Liver (tissue), 9 donors: ENCODE measurements around the gene ZWINT. TPM values are rescaled to one million over a fixed set of nuclear protein-coding genes. Genes with fewer than 3 reads are reported as not detected.

ENCODE experiments used
- DNase-seq: peaks from one replicate; pipeline ENCODE4 v3.0.0-alpha.2; 2017; ENCODE audit warnings: low spot score
- H3K27ac ChIP-seq, 2 donors: one replicate each; pipeline ENCODE4 v1.7.0; 2013; ENCODE audit warnings: inconsistent platforms in 2 of 2, low read length in 2 of 2, control low read depth in 1 of 2, low read depth in 1 of 2, mild to moderate bottlenecking in 1 of 2
- H3K27me3 ChIP-seq, 4 donors: one replicate each; pipeline versions ENCODE4 v1.6.1 to v1.7.0; 2013; ENCODE audit warnings: low read length in 3 of 4, inconsistent platforms in 1 of 4, mild to moderate bottlenecking in 1 of 4, moderate library complexity in 1 of 4; ENCODE audit not compliant: control insufficient read depth in 4 of 4, insufficient read depth in 4 of 4
- H3K36me3 ChIP-seq, 4 donors: one replicate each; pipeline versions ENCODE4 v1.6.1 to v1.7.0; 2013; ENCODE audit warnings: low read length in 3 of 4, mild to moderate bottlenecking in 3 of 4, low read depth in 1 of 4, moderate library complexity in 1 of 4; ENCODE audit not compliant: control insufficient read depth in 4 of 4, insufficient read depth in 3 of 4
- H3K4me1 ChIP-seq, 4 donors: one replicate each; pipeline versions ENCODE4 v1.6.1 to v1.7.0; 2013; ENCODE audit warnings: low read length in 3 of 4, mild to moderate bottlenecking in 3 of 4, moderate library complexity in 1 of 4; ENCODE audit not compliant: control insufficient read depth in 4 of 4, insufficient read depth in 4 of 4
- H3K4me3 ChIP-seq, 3 donors: one replicate each; pipeline versions ENCODE4 v1.6.1 to v1.7.0; 2013; ENCODE audit warnings: low read length in 3 of 3, control low read depth in 1 of 3, low read depth in 1 of 3, mild to moderate bottlenecking in 1 of 3
- H3K9ac ChIP-seq, 2 donors: one replicate each; pipeline ENCODE4 v1.7.0; 2013; ENCODE audit warnings: low read length in 2 of 2, mild to moderate bottlenecking in 2 of 2, moderate library complexity in 2 of 2, control low read depth in 1 of 2, low read depth in 1 of 2
- H3K9me3 ChIP-seq, 4 donors: one replicate each; pipeline versions ENCODE4 v1.6.1 to v1.7.0; 2013; ENCODE audit warnings: low read length in 3 of 4; ENCODE audit not compliant: control insufficient read depth in 4 of 4
- CTCF ChIP-seq: fragments of 150-350 bp; IDR thresholded peaks from 2 replicates; pipeline ENCODE4 v1.5.1; 2017; ENCODE audit warnings: improper control_type of control experiment, low read depth, low read length; ENCODE audit not compliant: missing input control
- EGR1 ChIP-seq, 2 donors: IDR thresholded peaks; 2 replicates each; pipeline ENCODE4 v1.6.1; 2016 to 2018; ENCODE audit warnings: antibody characterized with exemption in 2 of 2, low read depth in 2 of 2
- FOXA1 ChIP-seq: IDR thresholded peaks from 2 replicates; pipeline ENCODE4 v1.6.1; 2016; ENCODE audit warnings: antibody characterized with exemption
- FOXA2 ChIP-seq: IDR thresholded peaks from 2 replicates; pipeline ENCODE4 v1.6.1; 2016; ENCODE audit warnings: antibody characterized with exemption
- GABPA ChIP-seq, 2 donors: IDR thresholded peaks in 1 of 2; conservative IDR thresholded peaks in 1 of 2; 2 replicates each; pipeline ENCODE4 v1.6.1; 2016; ENCODE audit warnings: antibody characterized with exemption in 2 of 2, mild to moderate bottlenecking in 1 of 2, moderate library complexity in 1 of 2
- HNF4A ChIP-seq, 2 donors: conservative IDR thresholded peaks; 2 replicates each; pipeline ENCODE4 v1.6.1; 2016; ENCODE audit warnings: antibody characterized with exemption in 2 of 2, mild to moderate bottlenecking in 2 of 2
- HNF4G ChIP-seq: IDR thresholded peaks from 2 replicates; pipeline ENCODE4 v1.6.1; 2016; ENCODE audit warnings: antibody characterized with exemption
- JUND ChIP-seq, 2 donors: IDR thresholded peaks; 2 replicates each; pipeline ENCODE4 v1.6.1; 2016; ENCODE audit warnings: antibody characterized with exemption in 2 of 2
- RAD21 ChIP-seq, 2 donors: IDR thresholded peaks; 2 replicates each; pipeline ENCODE4 v1.6.1; 2016; ENCODE audit warnings: antibody characterized with exemption in 2 of 2, mild to moderate bottlenecking in 2 of 2
- SP1 ChIP-seq: IDR thresholded peaks from 2 replicates; pipeline ENCODE4 v1.6.1; 2018; ENCODE audit warnings: antibody characterized with exemption, mild to moderate bottlenecking
- YY1 ChIP-seq: IDR thresholded peaks from 2 replicates; pipeline ENCODE4 v1.6.1; 2016; ENCODE audit warnings: antibody characterized with exemption, mild to moderate bottlenecking
- WGBS: extraction: QIAGEN DNeasy Blood & Tissue Kit; methylation state at CpG from one replicate; pipeline ENCODE4 v1.1.7; 2013; 5-methylcytosine and 5-hydroxymethylcytosine counted together
- polyA plus RNA-seq, 2 donors: library from polyadenylated mRNA; stranded (reverse) in 1 of 2; unstranded in 1 of 2; fragments of 200-250 nt in 1 of 2; fragments of >200 nt in 1 of 2; fragmentation: Nextera tagmentation in 1 of 2; extraction: Ambion mirVana in 1 of 2; gene quantifications; one replicate each; pipeline versions ENCODE4 v1.2.1 to v1.2.3, GENCODE V29; 2013 to 2015
- total RNA-seq, 2 donors: library from RNA; depleted of rRNA; stranded (reverse); fragments of >200 nt; gene quantifications; one replicate each; pipeline ENCODE4 v1.2.3, GENCODE V29; 2014
- TF ChIP-seq, protein P1 (sequence below): IDR thresholded peaks from 2 replicates; pipeline ENCODE4 v1.6.1; 2016; ENCODE audit warnings: antibody characterized with exemption
- TF ChIP-seq, protein P2 (sequence below): IDR thresholded peaks from 2 replicates; pipeline ENCODE4 v1.6.1; 2016; ENCODE audit warnings: antibody characterized with exemption
- donor health status: healthy.
- donor health status: healthy.
- donor health status: healthy.
- donor health status: healthy.
- donor health status: healthy.

Gene ZWINT
- total and polyA plus RNA-seq, 4 donors = 0.25 to 53.6 (median 5.5) TPM

GRCh38 chr10:56357018-56357417 is 4.0 kb downstream of the ZWINT start:
- Histone ChIP-seq H3K4me3 (no peak overlapping the region), H3K9ac (no peak overlapping the region), H3K27ac (no peak overlapping the region), H3K36me3 (no peaks in the 10 kb centered on the region), H3K27me3 (no peaks in the 10 kb centered on the region), H3K9me3 (no peaks in the 10 kb centered on the region), H3K4me1 (peaks cover 4 to 11% (median 7%) of the 10 kb centered on the region in 4 donors)
- TF ChIP-seq HNF4G = no peak
- TF ChIP-seq EGR1 (IDR thresholded peaks at IDR 0.05; ENCODE audit: low read depth in 2 of 2) = no peak
- TF ChIP-seq FOXA1 = no peak
- no peak for TF ChIP-seq CTCF
- TF ChIP-seq SP1 = no peak
- TF ChIP-seq, protein P1, sequence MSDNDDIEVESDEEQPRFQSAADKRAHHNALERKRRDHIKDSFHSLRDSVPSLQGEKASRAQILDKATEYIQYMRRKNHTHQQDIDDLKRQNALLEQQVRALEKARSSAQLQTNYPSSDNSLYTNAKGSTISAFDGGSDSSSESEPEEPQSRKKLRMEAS = no peak
- no peak for TF ChIP-seq YY1
- no peak for TF ChIP-seq JUND (IDR thresholded peaks at IDR 0.05)
- TF ChIP-seq HNF4A (conservative IDR thresholded peaks at IDR 0.05) = no peak
- no peak for TF ChIP-seq GABPA (IDR thresholded peaks at IDR 0.05 in 1 of 2, conservative IDR thresholded peaks at IDR 0.05 in 1 of 2)
- no peak for DNase-seq

DNA sequence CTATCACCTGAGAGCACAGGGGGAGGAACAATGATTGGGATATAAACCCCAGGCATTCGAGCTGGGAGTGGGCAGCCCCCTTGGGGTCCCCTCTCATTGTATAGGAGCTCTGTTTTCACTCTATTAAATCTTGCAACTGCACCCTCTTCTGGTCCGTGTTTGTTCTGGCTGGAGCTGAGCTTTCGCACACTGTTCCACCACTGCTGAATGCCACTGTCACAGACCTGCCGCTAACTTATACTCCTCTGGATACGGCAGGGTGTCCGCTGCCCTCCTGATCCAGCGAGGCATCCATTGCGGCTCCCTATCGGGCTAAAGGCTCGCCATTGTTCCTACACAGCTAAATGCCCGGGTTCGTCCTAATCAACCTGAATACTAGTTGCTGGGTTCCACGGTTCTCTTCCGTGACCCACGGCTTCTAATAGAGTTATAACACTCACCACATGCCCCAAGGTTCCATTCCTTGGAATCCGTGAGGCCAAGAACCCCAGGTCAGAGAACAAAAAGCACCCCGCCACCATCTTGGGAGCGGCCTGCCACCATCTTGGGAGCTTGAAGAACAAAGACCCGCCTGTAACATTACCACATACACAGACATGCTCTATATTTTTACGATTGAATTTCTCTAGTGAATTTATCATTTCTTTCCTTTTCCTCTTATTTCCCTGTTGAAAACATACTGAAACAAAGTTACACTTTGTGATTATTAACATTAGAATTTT is 9.0 kb downstream of the ZWINT start:
- no peaks in the 10 kb centered on the region for H3K9me3 ChIP-seq
- WGBS = 97% methylated on average over 20 of the region's 20 CpGs

GRCh38 chr10:56349611-56350010 is 11.4 kb downstream of the ZWINT start:
- 92% methylated on average over 1 of the region's 1 CpG for WGBS
- DNase-seq = no peak
- Histone ChIP-seq H3K4me3 (no peak overlapping the region), H3K9me3 (no peaks in the 10 kb centered on the region), H3K9ac (no peak overlapping the region), H3K4me1 (no peaks in the 10 kb centered on the region), H3K36me3 (no peaks in the 10 kb centered on the region), H3K27ac (no peak overlapping the region), H3K27me3 (no peaks in the 10 kb centered on the region)
- TF ChIP-seq, protein P1 = no peak
- TF ChIP-seq CTCF (no peak), FOXA2 (no peak), RAD21 (IDR thresholded peaks at IDR 0.05) (no peak)

More for the DNA sequence above, 9.0 kb downstream of the ZWINT start:
- no peak overlapping the region for H3K9ac ChIP-seq
- no peak overlapping the region for H3K4me3 ChIP-seq
- TF ChIP-seq, protein P2, sequence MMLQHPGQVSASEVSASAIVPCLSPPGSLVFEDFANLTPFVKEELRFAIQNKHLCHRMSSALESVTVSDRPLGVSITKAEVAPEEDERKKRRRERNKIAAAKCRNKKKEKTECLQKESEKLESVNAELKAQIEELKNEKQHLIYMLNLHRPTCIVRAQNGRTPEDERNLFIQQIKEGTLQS = no peak
- no peak overlapping the region for H3K27ac ChIP-seq
- DNase-seq = no peak
- no peaks in the 10 kb centered on the region for H3K36me3 ChIP-seq
- no peaks in the 10 kb centered on the region for H3K4me1 ChIP-seq
- H3K27me3 ChIP-seq = no peaks in the 10 kb centered on the region
